KOPT-K1 (cell line): ENCODE results near the gene IL22RA1.

Experiments
- H3K27ac ChIP-seq: fragments of 200-600 bp; sonication (generic); 2 replicates; pipeline ENCODE4 v1.5.1; 2016; ENCODE audit warnings: antibody characterized with exemption, mild to moderate bottlenecking, low read depth, low read length; ENCODE audit not compliant: poor library complexity, severe bottlenecking
- H3K36me3 ChIP-seq: fragments of 200-600 bp; sonication (generic); 2 replicates; pipeline ENCODE4 v1.5.1; 2017; ENCODE audit warnings: antibody characterized with exemption, mild to moderate bottlenecking, low read length, moderate library complexity; ENCODE audit not compliant: insufficient read depth
- H3K9me3 ChIP-seq: fragments of 200-600 bp; sonication (generic); 2 replicates; pipeline ENCODE4 v1.5.1; 2017; ENCODE audit warnings: antibody characterized with exemption, low read length, mild to moderate bottlenecking; ENCODE audit not compliant: insufficient read depth, poor library complexity, severe bottlenecking

Gene IL22RA1

DNA sequence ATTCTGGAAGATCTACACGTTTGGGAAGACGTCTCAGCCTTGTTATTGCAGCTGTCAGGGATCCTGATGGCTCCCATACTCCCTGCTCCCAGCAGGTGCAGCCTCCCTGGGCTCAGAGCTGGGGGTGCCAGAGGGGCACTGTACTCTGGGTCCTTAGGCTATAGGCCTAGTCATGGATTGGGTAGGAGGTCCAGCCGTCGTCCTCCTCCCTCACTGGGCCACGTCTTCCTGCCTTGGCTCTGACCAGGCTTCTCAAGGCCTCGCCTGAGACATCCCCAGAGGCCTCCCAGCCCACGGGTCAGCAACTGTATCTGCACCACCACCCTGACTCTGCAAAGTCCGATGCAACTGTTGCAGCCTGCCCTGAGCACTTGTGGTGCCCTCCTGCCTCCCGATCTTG lies 49.2 kb downstream of the IL22RA1 start:
- Histone ChIP-seq H3K27ac (no peak overlapping the region), H3K36me3 (no peaks in the 10 kb centered on the region), H3K9me3 (no peaks in the 10 kb centered on the region)

DNA sequence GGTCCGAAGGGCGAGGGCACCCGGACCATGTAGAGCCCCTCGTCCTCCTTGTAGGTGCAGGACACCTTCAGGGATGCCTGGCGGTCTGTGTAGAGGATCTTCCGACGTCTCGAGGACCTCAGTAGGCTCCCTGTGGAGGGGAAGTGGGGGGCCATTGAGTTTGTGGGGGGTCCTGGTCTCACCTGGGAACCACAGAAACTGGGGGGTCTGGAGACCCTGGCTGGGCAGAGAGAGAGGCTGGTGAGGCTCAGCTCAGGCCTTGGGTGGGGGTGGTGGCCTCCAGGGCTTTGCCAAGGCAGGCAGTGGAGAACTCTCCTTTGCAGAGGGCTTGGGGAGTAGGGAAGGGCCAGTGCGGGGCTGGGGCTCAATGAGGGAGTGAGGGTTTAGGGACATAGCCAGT lies 50.0 kb downstream of the IL22RA1 start:
- H3K9me3 ChIP-seq = no peaks in the 10 kb centered on the region
- no peaks in the 10 kb centered on the region for H3K36me3 ChIP-seq
- no peak overlapping the region for H3K27ac ChIP-seq

DNA sequence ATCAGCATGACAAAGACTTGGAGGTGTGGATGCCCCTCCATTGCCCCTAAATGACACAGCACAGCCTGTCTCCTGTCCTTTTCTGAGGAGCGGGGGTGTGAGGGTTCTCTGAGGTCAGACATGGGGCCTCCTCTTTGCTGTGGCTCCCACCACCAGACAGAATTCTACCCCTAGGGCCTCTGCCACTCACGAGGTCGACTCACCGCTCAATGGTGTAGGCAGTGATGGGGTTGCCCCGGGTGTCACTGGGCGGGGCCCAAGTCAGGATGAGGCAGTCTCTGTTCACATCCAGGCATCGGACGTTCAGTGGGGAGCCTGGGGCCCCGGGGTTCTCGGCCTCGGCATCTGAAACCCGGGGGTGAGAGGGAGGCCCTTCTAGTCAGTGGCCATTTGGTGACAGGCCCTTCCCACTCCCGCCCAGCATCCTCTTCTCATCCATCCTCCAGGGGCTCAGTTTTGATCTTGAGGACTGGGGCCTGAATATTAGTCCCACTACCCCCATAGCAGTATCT lies 50.9 kb downstream of the IL22RA1 start:
- H3K36me3 ChIP-seq = no peaks in the 10 kb centered on the region
- H3K9me3 ChIP-seq = no peaks in the 10 kb centered on the region
- no peak overlapping the region for H3K27ac ChIP-seq

DNA sequence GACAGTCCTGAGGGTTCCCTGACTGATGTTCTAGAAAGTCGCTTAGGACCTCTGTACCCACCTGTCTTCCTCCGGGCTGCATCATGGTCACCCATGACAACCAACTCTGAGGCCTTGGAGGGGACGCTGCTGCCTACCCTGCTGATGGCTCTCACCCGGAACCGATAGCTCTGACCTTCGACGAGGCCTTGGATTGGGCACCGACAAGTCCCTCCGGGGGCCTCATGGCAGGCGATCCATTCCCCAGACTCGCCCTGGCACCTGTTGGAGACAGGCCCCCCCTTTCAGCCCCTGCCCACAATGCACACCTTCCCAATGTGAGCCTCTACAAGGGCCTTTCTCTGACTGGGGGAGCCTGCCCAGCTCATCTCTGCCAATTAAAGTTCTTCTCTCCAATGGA lies 52.2 kb downstream of the IL22RA1 start:
- Histone ChIP-seq H3K9me3 (no peaks in the 10 kb centered on the region), H3K27ac (no peak overlapping the region), H3K36me3 (no peaks in the 10 kb centered on the region)

DNA sequence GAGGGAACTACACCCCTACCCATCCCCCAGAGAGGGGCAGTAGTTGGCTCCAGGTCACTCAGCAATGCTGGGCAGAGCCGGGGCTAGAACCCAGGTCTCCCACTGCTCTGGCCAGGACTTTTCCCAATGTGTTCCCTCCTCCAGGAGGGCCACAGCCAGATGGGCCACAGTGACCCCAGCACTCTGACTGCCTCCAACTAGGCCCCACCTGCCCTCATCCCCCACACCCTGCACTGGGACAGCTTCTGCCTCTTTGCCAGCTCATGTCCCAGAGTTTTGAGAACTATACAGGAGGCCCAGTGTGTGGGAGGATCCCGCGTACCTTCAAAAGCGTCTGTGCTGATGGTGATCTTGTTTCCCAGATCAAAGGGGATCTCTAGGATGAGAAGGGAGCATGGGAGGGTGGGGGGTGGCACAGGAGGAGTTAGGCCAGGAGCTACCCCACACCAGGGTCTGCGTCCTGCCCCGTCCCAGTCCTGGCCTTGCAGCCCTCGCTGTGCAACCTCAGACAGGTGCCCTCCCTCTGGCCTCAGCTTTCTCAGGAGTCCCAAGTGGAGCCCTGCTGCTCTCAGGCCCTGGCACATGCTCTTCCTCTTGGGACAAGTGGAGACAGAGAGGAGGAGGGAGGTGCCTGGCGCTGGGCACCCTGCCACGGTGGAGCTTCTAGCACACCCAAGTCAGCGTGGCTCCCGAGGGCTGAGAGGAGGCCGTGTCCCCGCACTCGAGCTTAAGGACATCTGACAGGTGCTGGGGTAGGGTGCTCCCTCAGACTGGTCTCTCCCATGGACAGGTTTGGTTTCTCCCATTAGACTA lies 53.0 kb downstream of the IL22RA1 start:
- no peaks in the 10 kb centered on the region for H3K9me3 ChIP-seq
- no peak overlapping the region for H3K27ac ChIP-seq
- H3K36me3 ChIP-seq = no peaks in the 10 kb centered on the region

DNA sequence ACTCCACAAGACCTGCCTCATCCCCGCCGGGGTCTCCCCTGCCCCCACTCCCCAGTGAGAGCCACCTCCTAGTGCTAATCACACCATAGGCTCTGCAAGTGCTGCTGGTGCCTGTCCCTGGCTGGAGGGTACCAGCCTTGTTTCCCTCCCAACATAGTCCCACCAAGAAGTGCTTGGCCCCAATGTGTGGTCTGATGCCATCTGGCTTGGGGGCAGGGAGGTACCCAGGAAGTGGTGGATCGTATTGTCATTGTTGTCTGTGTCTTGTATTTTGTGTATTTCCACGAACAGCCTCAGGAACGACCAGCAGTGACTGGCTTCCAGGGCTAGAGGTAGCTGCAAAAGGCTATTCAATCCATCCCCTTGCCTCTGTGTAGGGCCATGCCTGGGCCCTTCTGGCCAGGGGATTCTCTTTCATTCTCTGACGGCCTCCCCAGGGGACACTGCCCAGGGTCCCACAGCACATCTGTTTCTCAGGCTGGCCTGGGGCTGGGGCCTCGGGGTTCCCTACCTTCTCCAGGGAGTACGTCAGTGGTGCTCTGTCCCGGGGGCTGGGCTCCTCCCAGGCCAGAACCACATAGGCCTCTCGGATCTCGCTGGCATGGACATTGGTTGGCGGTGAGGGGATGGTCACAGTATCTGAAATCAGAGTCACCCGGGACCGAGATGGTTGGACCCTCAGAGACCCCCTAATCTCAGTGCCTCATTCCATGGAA lies 53.8 kb downstream of the IL22RA1 start:
- H3K9me3 ChIP-seq = no peaks in the 10 kb centered on the region
- peak overlapping the region; percentile 39 for H3K27ac ChIP-seq
- no peaks in the 10 kb centered on the region for H3K36me3 ChIP-seq

DNA sequence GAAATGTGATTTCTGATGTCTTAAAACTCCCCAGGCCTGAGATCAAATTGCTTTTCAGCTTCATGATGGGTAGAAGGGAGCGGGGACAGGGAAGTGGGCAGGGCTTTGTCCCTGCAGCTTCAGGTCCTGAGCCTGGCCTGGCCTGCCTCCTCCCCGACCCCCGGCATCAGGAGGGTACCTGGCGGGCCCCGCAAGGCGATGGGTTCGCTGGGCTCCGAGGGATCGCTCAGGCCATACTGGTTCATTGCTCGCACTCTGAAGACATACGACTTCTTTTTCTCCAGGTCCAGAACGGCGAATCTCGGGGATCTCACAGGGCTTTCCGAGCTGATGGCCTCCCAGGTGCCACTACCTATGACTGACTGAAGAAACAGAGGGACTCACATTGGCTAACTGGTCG lies 56.5 kb downstream of the IL22RA1 start:
- no peaks in the 10 kb centered on the region for H3K9me3 ChIP-seq
- H3K27ac ChIP-seq = no peak overlapping the region
- H3K36me3 ChIP-seq = no peaks in the 10 kb centered on the region

DNA sequence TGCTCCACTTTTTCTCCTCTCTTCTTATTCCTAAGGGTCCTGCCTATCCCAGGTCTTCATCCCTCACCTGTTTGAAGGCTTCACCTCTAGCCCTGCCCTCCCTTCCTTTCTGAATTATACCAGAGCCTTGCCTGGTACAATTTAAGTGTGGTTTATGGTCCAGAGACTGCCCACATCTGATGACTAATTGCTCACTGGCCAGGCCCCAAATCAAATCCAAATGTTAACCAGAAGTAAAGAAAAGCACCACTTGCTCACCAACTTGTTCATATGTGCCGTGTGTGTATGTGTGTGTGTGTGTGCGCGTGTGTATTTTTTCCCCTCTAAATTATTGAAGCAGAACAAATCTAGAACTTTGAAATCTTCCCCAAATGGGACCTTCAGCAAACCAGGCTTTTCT lies 57.4 kb downstream of the IL22RA1 start:
- Histone ChIP-seq H3K36me3 (no peaks in the 10 kb centered on the region), H3K9me3 (no peaks in the 10 kb centered on the region), H3K27ac (no peak overlapping the region)

DNA sequence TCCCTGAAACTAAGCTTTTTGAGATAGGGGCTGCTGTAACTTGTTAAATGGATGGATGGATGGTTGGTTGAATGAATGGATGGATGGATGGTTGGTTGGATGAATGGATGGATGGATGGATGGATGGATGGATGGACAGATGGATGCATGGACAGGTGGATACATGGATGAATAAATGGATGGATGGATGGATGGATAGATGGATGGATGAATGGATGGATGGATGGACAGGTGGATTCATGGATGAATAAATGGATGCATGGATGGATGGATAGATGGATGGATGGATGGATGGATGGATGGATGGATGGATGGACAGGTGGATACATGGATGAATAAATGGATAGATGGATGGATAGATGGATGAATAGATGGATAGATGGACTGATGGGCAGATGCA lies 57.9 kb downstream of the IL22RA1 start:
- Histone ChIP-seq H3K27ac (no peak overlapping the region), H3K36me3 (no peaks in the 10 kb centered on the region), H3K9me3 (no peaks in the 10 kb centered on the region)

DNA sequence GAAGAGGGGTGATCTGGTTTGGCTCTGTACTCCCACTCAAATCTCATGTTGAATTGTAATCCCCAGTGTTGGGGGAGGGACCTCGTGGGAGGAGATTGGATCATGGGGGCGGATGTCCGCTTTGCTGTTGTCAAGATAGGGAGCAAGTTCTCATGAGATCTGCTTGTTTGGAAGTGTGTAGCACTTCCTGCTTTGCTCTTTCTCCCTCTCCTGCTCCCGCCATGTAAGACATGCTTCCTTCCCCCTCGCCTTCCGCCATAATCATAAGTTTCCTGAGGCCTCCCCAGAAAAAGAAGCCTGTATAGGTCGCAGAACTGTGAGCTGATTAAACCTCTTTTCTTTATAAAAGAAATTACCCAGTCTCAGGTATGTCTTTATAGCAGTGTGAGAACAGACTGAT lies 58.9 kb downstream of the IL22RA1 start:
- H3K9me3 ChIP-seq = no peaks in the 10 kb centered on the region
- H3K36me3 ChIP-seq = no peaks in the 10 kb centered on the region
- no peak overlapping the region for H3K27ac ChIP-seq

DNA sequence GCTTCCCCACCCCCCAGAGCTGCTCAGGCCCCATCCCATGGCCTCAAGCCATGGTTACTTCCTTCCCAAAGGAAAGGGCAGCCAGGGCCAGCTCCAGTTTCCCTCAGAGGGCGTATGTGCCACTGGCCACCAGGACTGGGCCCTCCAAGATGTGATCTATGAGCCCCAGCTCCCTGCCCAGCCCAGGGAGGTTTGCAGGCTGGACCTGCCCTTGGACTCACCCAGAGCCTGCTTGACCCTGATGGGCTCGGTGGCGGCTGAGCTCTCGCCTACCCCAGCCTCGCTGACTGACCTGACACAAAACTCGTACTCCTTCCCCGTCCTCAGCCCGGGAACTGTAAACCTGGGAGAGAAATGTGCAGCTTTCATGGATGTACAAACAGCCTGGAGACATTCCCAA lies 60.6 kb downstream of the IL22RA1 start:
- H3K36me3 ChIP-seq = no peaks in the 10 kb centered on the region

DNA sequence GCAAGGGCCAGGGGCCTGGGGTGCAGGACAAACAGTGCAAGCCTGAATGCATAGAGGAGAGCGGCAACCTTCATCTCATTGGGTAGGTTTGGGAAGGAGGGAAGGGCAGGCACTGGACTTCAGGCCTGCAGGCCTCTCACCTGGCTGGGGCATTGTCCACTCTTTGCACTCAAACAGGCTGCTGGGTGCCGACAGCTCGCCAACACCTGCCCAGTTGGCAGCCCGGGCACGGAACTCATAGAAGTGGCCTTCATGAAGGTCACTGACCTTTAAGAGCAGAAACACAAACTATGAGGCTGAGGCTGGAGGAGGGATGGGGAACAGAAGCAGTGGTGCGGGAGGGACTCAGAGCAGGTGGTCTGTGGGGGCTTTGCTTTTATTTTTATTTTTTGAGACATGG lies 61.8 kb downstream of the IL22RA1 start:
- H3K9me3 ChIP-seq = no peaks in the 10 kb centered on the region
- H3K36me3 ChIP-seq = no peaks in the 10 kb centered on the region
- H3K27ac ChIP-seq = no peak overlapping the region

More for the DNA sequence above, 60.6 kb downstream of the IL22RA1 start:
- Histone ChIP-seq H3K27ac (no peak overlapping the region), H3K9me3 (no peaks in the 10 kb centered on the region)

DNA sequence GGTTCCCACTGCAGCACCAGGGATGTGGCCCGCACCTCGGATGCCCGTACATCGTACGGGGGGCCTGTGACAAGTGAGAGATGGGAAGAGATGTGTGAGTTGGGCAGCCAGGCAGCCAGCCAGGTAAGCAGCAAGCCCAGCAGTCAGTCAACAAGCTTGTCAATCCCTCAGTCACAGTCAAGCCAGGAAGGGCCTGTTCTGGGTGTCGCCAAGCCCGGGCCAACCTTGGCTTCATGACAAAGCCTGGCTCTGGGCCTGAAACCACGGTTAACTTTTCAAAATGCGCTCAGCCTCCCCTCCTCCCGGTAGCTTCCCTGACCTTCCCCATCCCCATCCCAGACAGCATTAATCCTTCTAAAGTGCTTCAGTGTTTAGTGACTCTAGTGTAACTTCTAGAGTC lies 62.8 kb downstream of the IL22RA1 start:
- Histone ChIP-seq H3K27ac (no peak overlapping the region), H3K36me3 (no peaks in the 10 kb centered on the region), H3K9me3 (no peaks in the 10 kb centered on the region)

DNA sequence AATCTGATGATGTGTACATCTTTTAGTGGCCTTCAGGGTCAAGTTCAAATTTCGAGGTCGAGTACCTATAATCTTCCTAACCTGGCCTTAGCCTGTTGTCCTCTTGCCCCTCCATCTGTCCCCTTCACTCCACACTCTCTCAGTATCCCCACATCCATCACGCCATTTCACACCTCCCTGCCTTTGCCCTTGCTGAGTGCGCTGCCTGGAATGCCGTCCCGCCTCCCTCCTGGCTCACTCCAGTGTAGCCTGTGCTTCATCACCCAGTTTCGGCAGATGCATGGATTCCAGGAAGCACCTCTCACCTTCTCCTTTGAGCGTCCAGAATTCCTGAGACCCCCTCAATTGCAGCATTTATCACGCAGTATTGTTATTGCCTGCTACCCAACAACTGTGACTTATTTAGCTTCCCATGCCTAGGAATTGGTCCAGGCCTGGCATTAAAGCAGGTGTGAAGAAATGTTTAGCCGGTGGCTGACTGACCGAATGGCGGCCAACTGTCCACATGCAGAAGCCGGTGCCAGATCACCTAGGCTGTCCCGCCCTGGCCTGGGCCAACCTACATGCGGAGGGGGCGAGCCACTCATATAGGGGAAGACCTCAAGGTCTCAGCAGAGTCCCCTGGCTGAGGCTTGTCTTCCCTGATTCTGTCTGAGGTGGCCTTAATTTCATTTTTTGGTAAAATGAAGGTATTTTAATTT lies 65.5 kb downstream of the IL22RA1 start:
- Histone ChIP-seq H3K36me3 (no peaks in the 10 kb centered on the region), H3K27ac (no peak overlapping the region), H3K9me3 (no peaks in the 10 kb centered on the region)

DNA sequence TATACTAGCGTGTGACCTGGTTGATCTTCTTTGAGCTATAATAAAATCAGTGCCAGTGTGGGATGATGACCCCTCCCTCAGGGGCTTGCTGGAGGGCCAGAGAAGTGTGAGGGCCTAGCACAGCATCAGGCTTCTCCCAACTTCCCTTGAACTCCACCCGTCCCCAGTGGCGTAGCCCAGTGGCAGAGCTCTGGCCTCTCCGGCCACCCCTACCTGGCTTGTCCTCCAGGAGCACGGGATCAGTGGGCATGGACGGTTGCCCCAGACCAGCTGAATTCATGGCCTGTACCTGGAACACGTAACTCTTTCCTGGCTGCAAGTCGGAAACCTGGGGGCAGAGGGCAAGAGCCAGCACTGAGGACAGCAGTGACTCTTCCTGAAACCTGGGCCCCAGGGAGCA lies 67.0 kb downstream of the IL22RA1 start:
- H3K27ac ChIP-seq = no peak overlapping the region
- H3K9me3 ChIP-seq = no peaks in the 10 kb centered on the region

More for the DNA sequence above, 67.0 kb downstream of the IL22RA1 start:
- H3K36me3 ChIP-seq = no peaks in the 10 kb centered on the region
